Keratinocyte (primary cell): ENCODE data around the gene MYBBP1A. TPM values are rescaled to one million over a fixed set of nuclear protein-coding genes. Genes with fewer than 3 reads are reported as not detected.

Source experiments
- DNase-seq: peaks from one replicate; pipeline ENCODE4 v3.0.0-alpha.2; 2011; ENCODE audit warnings: low read depth, missing footprints, low spot score
- FAIRE-seq: peaks from 2 replicates; lab custom pipeline; 2011; peaks lifted over from hg19 to GRCh38; lab: Jason Lieb, UNC
- H2AFZ ChIP-seq: 2 replicates; pipeline ENCODE4 v1.6.0; 2012; ENCODE audit warnings: low read length, control low read depth, inconsistent platforms; ENCODE audit not compliant: control insufficient read depth
- H3K27ac ChIP-seq: 2 replicates; pipeline ENCODE4 v1.5.1; 2011; ENCODE audit warnings: low read length; ENCODE audit not compliant: control insufficient read depth, insufficient read depth
- H3K27me3 ChIP-seq: 3 replicates; pipeline ENCODE4 v1.6.0; 2011; ENCODE audit warnings: low read length; ENCODE audit not compliant: control insufficient read depth, insufficient read depth; ENCODE audit errors: extremely low read depth
- H3K36me3 ChIP-seq, 2 experiments: 2 replicates in 1 of 2; 3 replicates in 1 of 2; pipeline ENCODE4 v1.5.1; 2011; ENCODE audit warnings: low read length in 2 of 2, mild to moderate bottlenecking in 1 of 2; ENCODE audit not compliant: control insufficient read depth in 2 of 2, insufficient read depth in 2 of 2; ENCODE audit errors: extremely low read depth in 1 of 2
- H3K4me1 ChIP-seq: 3 replicates; pipeline ENCODE4 v1.5.1; 2011; ENCODE audit warnings: low read length; ENCODE audit not compliant: control insufficient read depth, insufficient read depth; ENCODE audit errors: extremely low read depth
- H3K4me2 ChIP-seq: 3 replicates; pipeline ENCODE4 v1.6.0; 2011; ENCODE audit warnings: low read depth, low read length; ENCODE audit not compliant: control insufficient read depth, insufficient read depth; ENCODE audit errors: extremely low read depth
- H3K4me3 ChIP-seq, 3 experiments: fragments of 200-600 bp in 1 of 3; sonication (generic) in 1 of 3; 2 replicates in 2 of 3; 3 replicates in 1 of 3; pipeline ENCODE4 v1.5.1; 2011 to 2016; ENCODE audit warnings: low read length in 3 of 3, mild to moderate bottlenecking in 3 of 3, control low read depth in 2 of 3, inconsistent platforms in 1 of 3, low read depth in 1 of 3, mixed read lengths in 1 of 3, mixed run types in 1 of 3, moderate library complexity in 1 of 3; ENCODE audit not compliant: control insufficient read depth in 2 of 3, insufficient read depth in 2 of 3; ENCODE audit errors: extremely low read depth in 1 of 3
- H3K79me2 ChIP-seq: 2 replicates; pipeline ENCODE4 v1.6.0; 2012; ENCODE audit warnings: low read length; ENCODE audit not compliant: control insufficient read depth, insufficient read depth
- H3K9ac ChIP-seq: 3 replicates; pipeline ENCODE4 v1.6.0; 2011; ENCODE audit warnings: low read length; ENCODE audit not compliant: control insufficient read depth, insufficient read depth; ENCODE audit errors: extremely low read depth
- H3K9me1 ChIP-seq: 3 replicates; pipeline ENCODE4 v1.6.0; 2011; ENCODE audit warnings: low read length; ENCODE audit not compliant: control insufficient read depth, insufficient read depth; ENCODE audit errors: extremely low read depth
- H3K9me3 ChIP-seq: 2 replicates; pipeline ENCODE4 v1.5.1; 2012; ENCODE audit warnings: low read depth, low read length; ENCODE audit not compliant: control insufficient read depth
- H4K20me1 ChIP-seq: 3 replicates; pipeline ENCODE4 v1.6.0; 2011; ENCODE audit warnings: low read length; ENCODE audit not compliant: control insufficient read depth, insufficient read depth; ENCODE audit errors: extremely low read depth
- CTCF ChIP-seq, 3 experiments: IDR thresholded peaks in 1 of 3; conservative IDR thresholded peaks in 1 of 3; optimal IDR thresholded peaks in 1 of 3; 2 replicates in 2 of 3; 3 replicates in 1 of 3; pipeline versions ENCODE3 to v1.5.1; 2011; ENCODE audit warnings: low read length in 3 of 3, mild to moderate bottlenecking in 3 of 3, moderate library complexity in 2 of 3, control low read depth in 1 of 3, inconsistent platforms in 1 of 3; ENCODE audit not compliant: insufficient read depth in 2 of 3; ENCODE audit errors: extremely low read depth in 1 of 3
- EZH2 ChIP-seq: IDR thresholded peaks from one replicate; pipeline ENCODE4 v1.6.1; 2012; ENCODE audit warnings: inconsistent platforms, mild to moderate bottlenecking, low read length, moderate library complexity
- dilution Hi-C: fragments of 300-500 bp; cut with MboI; formaldehyde crosslinking; loops from one replicate; pipeline ENCODE4 v1.7.0; 2020; ENCODE audit warnings: low sequenced_read_pairs; ENCODE audit not compliant: extremely low pct_ligation_motif_present
- polyA plus RNA-seq, 5 experiments: library from polyadenylated mRNA; depleted of rRNA in 3 of 5; stranded (reverse) in 3 of 5; stranded (forward) in 1 of 5; unstranded in 1 of 5; fragments of >200 nt; gene quantifications; 1 replicate in 1 of 5; 2 replicates in 3 of 5; 3 replicates in 1 of 5; pipeline versions ENCODE4 v1.2.1 to v1.2.3, GENCODE V29; 2011 to 2012; ENCODE audit warnings: missing spikeins in 2 of 5, low read depth in 1 of 5, low replicate concordance in 1 of 5

The MYBBP1A gene
- polyA plus RNA-seq, 1 donor (not counting 4 experiments of a cell fraction or from before 2014, with no cell fraction given) = 20.5 TPM

DNA sequence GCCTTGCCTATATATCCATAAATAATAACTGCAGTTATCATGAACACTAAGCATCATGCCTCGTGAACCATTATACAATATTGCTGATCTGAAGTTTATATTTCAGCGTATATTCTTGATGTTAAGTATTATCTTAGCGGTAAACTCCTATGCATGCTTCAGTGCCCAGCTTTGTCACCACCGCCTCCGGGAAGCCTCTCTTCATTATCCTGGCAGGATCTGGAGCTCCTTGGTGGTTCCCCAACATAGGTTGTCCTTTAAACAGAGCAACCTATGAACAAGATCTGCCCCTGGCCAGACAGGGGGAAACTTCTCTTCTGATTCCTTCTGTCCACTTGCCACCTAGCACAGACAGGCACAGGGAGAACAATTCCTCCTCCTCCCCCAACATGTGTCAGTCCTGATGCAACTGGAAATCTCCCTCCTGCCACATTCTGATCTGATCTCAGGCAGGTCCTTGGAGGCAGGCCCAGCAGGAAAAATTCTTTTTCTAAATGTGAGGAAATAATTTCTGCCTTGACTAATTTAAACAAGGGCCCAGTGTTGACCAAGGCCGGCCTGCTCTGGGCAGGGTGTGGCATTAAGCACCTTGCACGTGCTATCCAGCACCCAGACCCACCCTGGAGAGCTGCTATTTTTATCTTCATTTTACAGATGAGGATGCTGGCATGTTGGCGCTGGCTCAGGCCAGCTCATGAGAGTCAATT, 34.1 kb downstream of the MYBBP1A start:
- no peaks in the 10 kb centered on the region for H4K20me1 ChIP-seq
- no peaks in the 10 kb centered on the region for H3K9me1 ChIP-seq
- no peaks in the 10 kb centered on the region for H3K79me2 ChIP-seq
- H3K4me1 ChIP-seq = peaks cover 12% of the 10 kb centered on the region
- DNase-seq = peak; percentile 41
- peak; percentile 88 for FAIRE-seq
- no peaks in the 10 kb centered on the region for H3K9me3 ChIP-seq
- dilution Hi-C loops = no loop called here
- no peak overlapping the region for H3K4me3 ChIP-seq
- peaks cover 4% of the 10 kb centered on the region for H3K27me3 ChIP-seq
- H2AFZ ChIP-seq = no peak overlapping the region
- H3K9ac ChIP-seq = peak overlapping the region; percentile 16
- peak overlapping the region; percentile 25 for H3K4me2 ChIP-seq
- peak overlapping the region; percentile 2 for H3K27ac ChIP-seq
- no peaks in the 10 kb centered on the region for H3K36me3 ChIP-seq
- TF ChIP-seq CTCF (optimal IDR thresholded peaks at IDR 0.05 in 1 of 3, IDR thresholded peaks at IDR 0.05 in 1 of 3, conservative IDR thresholded peaks at IDR 0.05 in 1 of 3; ENCODE audit: extremely low read depth in 1 of 3, insufficient read depth in 2 of 3, low read length in 3 of 3) (no peak), EZH2 (no peak)

DNA sequence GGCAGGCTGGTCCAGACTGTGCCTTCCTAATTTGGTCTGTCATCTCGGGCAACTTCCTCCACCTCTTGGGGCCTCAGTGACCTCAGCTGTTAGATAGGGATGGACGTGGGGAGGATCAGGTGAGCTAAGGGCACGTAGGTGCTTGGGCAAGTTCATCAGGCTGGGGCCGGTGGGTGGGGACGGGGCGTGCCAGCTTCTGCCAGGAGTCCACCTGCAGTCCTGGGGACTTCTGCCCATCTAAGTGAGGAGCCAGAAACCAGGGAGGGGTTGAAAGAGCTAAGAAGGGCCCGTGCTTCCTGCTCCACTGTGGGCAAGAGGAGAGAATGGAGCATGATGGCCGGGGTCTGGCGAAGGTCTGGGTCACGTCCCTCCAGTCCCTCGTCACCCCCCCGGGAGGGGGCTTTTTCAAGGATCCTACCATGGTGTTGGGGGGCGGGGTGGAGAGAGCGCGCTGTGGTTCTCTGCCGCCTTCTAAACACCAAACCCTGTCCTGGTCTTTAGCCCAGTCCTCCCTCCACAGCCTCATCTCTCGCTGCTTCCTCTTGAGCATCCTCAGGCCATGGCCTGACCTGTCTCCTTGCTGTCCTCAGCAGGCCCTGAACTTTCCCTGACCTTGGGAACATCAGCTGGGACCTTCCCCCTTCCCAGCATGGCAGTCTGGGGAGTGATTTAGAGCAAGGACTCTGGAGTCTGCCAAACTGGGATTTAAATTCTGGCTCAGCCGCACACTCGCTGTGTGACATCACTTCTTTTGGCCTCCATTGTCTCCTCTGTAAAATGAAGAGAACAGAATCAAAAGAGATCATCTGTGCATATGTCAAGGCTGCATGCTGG, 34.9 kb downstream of the MYBBP1A start:
- H3K4me3 ChIP-seq = no peak overlapping the region
- H3K79me2 ChIP-seq = no peaks in the 10 kb centered on the region
- no peak overlapping the region for H2AFZ ChIP-seq
- dilution Hi-C loops = no loop called here
- no peaks in the 10 kb centered on the region for H4K20me1 ChIP-seq
- no peaks in the 10 kb centered on the region for H3K9me1 ChIP-seq
- H3K27ac ChIP-seq = no peak overlapping the region
- no peak for FAIRE-seq
- H3K4me2 ChIP-seq = no peak overlapping the region
- H3K9ac ChIP-seq = no peak overlapping the region
- H3K36me3 ChIP-seq = no peaks in the 10 kb centered on the region
- DNase-seq = no peak
- H3K4me1 ChIP-seq = peaks cover 12% of the 10 kb centered on the region
- no peak for TF ChIP-seq EZH2
- TF ChIP-seq CTCF (optimal IDR thresholded peaks at IDR 0.05 in 1 of 3, IDR thresholded peaks at IDR 0.05 in 1 of 3, conservative IDR thresholded peaks at IDR 0.05 in 1 of 3; ENCODE audit: extremely low read depth in 1 of 3, insufficient read depth in 2 of 3, low read length in 3 of 3) = no peak
- H3K27me3 ChIP-seq = peaks cover 4% of the 10 kb centered on the region
- H3K9me3 ChIP-seq = no peaks in the 10 kb centered on the region
